NCI-H128 (cell line): Measurements from ENCODE around the gene SDF4.
A peak's percentile ranks its signal among the peaks of the same experiment; 100 is the strongest.

Experiments used
- DNase-seq: peaks from one replicate; lab custom pipeline; 2025; ENCODE audit not compliant: unreplicated experiment; lab: John Stamatoyannopoulos, UW

The SDF4 gene

GRCh38 chr1:1231400-1232207 lies at the start of gene SDF4:
SDF4 (minus strand) TSS chr1:1232001; CDS start chr1:1228772, 3,229 bp downstream.
- peak; percentile 97 for DNase-seq

- no peak for DNase-seq
Observed at GRCh38 chr1:1280782-1281481, 49.1 kb upstream of the SDF4 start.

GRCh38 chr1:1279028-1279427 lies 47.2 kb upstream of the SDF4 start:
- no peak for DNase-seq

GRCh38 chr1:1278620-1279019 lies 46.8 kb upstream of the SDF4 start:
- DNase-seq = no peak

- DNase-seq = no peak
Observed at GRCh38 chr1:1275836-1276235, 44.0 kb upstream of the SDF4 start.

GRCh38 chr1:1274931-1275431 lies 43.2 kb upstream of the SDF4 start:
- no peak for DNase-seq

- no peak for DNase-seq
Observed at GRCh38 chr1:1274299-1274930, 42.6 kb upstream of the SDF4 start.

- peak; percentile 49 for DNase-seq
Observed at GRCh38 chr1:1273512-1274298, 41.9 kb upstream of the SDF4 start, which contains the start of gene UBE2J2. UBE2J2 (minus strand) TSS chr1:1273854; CDS start chr1:1267992, 5,862 bp downstream.

- DNase-seq = no peak
Observed at GRCh38 chr1:1273209-1273511, 41.4 kb upstream of the SDF4 start.

GRCh38 chr1:1272341-1273208 lies 40.8 kb upstream of the SDF4 start:
- no peak for DNase-seq

GRCh38 chr1:1270813-1271212 lies 39.0 kb upstream of the SDF4 start:
- no peak for DNase-seq

- no peak for DNase-seq
Observed at GRCh38 chr1:1268284-1268682, 36.5 kb upstream of the SDF4 start.

- no peak for DNase-seq
Observed at GRCh38 chr1:1267488-1268283, 35.9 kb upstream of the SDF4 start.

- no peak for DNase-seq
Observed at GRCh38 chr1:1264868-1265272, 33.1 kb upstream of the SDF4 start.

- DNase-seq = no peak
Observed at GRCh38 chr1:1264026-1264425, 32.2 kb upstream of the SDF4 start.

- DNase-seq = no peak
Observed at GRCh38 chr1:1262758-1263157, 31.0 kb upstream of the SDF4 start.

GRCh38 chr1:1262071-1262470 lies 30.3 kb upstream of the SDF4 start:
- DNase-seq = no peak

GRCh38 chr1:1260843-1261560 lies 29.2 kb upstream of the SDF4 start:
- no peak for DNase-seq
